Measurements from ENCODE around the gene TRPV5.

The TRPV5 gene

DNA sequence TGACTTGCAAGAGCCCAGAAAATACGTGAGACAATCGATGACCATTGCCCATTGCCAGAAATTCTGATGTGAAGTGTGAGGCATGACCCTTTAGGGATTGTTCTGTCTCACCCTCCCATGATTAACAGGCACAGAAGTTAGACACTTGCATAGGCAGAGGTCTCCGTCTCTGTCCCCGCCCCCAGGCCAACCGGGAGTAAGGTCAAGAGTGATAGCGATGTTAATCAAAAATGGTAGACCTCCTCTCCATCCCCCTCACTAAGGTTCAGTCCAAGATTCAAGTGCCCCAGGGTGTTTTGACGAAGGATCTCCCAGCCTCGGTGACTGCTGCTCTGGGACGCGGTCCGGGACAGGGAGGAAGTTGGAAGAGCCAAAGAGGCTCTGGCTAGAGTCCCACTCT is 25.3 kb downstream of the TRPV5 start:
- DNase-seq: no peak

DNA sequence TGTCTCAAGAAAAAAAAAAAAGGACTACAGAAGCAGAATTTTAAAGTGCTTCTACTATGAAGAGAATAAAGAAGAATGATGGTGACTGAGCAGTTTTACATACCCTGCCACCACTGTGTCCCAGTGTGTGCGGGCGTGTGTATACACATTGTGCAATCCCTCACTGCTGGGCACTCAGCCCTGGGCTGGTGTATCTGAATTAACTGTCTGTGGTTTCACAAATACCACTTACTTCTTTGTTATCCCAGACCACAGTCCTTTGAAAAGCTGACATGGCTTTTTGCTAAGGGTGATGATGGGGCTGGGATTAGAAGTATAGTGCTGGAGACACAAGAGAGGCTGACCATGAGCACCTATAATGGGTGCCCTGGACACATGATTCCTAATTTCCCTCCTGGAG is 26.9 kb downstream of the TRPV5 start:
- DNase-seq: no peak

DNA sequence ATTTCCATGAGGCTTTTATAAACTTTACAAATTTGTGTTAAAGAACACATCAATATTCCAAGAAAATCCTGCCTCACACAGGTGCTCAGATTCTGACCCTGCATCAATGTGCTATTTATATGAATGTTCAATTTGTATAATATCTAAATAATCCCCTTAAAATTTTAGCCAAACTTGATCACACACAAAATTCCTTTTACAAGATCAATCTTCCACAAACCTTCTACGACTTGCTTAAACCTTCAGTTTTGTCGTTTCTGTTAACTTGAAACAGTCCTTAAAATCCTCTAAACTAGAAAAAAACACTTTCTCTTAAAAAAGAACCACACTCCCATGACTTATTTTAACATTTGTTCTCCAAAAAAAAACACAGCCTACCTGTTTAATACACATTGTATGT is 27.8 kb downstream of the TRPV5 start:
- DNase-seq: no peak

DNA sequence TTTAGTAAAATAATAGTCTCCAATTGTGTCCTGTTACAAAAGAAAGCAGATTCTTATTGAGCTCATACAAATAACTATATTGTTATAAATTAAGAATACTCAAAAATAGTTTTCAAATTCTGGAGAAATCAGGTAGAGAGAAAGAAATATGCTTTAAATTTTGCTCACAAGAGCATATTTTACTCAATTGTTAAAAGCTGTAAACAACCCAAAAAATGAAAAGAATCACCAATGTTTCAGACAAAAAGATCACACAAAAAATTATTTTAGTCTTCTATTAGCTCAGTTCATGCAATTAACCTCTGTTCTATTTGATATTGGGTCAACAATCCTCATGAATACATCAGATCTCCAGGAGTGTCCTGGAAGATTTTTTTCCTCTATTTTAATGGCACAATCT is 29.4 kb downstream of the TRPV5 start:
- DNase-seq: no peak

DNA sequence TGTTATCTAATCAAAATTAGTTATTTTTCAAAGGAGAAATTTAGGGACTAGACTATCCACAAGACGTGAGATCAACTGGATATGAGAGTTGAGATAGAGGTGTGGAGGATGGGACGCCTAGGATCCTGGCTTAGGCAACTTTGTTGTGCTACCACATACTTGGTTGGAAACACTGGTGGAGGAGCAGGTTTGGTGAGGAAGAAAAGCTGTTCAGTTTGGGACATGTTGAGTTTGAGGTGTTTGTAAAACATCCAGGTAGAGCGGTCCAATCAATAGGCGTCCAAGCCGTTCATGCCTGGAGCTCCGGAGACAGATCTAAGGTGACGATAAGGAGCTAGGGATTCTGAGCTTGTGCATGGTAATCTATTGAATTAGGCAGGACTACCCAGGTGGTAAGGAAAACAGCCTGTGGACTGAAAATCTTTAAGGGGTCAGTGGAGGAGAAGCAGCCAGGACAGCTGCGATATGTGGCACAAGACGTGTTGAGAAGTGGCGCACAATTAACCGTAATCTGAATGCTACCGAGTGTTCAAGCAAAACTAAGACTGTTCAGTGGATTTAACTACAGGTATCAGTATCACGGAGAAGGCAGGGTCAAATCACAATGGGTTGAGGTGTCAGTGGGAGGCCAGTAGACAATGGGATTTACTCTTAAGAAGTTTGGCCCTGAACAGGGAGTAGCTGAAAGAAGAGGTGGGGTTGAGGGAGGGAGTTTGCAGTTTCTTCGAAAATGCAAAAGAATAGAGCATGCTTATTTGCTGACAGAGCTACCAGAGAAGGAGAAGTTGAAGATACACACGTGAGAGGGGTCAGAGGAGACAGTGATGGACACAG is 31.9 kb downstream of the TRPV5 start:
- DNase-seq: no peak

DNA sequence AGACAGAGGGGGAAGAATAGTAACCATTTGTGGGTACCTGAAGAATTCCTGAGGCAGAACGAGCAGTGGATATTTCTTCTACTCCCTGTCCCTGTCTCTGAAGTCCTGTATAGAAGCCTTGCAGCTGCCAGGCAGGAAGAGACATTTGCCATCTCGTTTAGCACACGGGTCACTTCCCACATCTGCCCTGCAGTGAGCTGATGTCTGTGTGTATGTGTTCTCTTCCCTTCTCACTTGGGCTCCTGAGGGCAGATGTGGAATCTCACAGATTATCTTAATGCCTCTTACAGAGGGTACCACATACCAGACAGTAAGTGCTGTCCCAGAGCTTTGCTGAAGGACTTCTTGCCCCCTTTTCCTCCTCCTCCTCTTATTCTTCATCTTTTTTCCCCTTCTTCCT is 33.9 kb downstream of the TRPV5 start:
- no peak for DNase-seq

DNA sequence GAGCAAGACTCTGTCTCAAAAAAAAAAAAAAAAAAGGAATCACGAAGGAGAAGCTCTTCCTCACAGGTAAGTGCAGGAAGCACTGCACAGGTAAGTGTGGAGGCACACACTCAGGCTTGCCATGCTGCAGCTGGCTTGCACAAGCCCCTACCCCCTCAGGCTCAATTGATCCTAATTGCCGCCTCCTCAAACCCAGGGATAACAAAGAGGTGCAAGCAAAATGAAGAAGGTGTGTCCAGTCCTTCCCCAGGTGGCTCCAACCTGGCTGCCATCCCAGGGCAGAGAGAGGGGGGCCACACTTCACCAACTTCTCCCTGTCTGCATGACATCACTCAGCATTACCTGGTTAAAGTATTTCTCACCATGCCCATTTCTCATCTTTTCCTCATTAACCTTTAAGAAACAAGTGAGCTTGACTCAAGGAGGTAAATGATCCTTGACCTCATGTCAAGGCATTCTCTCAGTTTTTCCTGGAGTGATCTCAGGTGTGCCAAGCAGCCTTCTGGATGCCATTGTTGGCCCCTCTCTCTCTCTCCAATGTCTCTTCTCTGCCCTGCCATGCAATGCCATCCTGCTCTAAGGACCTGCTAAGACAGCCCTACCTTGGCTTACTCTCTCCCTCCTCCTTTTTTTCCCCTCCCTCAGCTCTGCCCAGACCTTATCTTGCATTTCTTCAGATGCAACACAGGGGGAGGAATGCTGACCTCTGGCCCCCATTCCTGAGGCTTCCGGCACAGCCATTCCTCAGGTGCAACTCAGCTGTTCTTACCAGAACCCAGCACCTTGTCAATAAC is 35.0 kb downstream of the TRPV5 start:
- DNase-seq: no peak

DNA sequence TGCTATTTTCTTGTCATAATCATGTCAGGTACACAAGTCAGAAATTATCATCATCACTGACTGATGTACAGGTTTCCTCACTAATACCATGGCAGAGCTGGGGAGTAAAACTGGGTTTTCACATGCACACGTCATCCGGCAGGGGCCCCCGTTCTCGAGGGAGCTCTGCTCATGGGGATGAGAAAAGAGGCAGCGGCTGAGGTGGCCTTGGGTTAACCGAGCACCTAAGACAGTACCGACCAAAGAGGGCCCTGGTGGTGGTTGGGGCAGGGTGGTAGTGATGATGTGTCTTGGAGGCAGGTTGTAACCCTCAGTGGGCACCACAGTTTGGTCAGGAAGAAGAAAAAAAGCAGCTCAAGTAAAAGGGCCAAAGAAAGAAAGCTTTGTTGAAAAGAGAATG is 35.9 kb downstream of the TRPV5 start:
- no peak for DNase-seq

DNA sequence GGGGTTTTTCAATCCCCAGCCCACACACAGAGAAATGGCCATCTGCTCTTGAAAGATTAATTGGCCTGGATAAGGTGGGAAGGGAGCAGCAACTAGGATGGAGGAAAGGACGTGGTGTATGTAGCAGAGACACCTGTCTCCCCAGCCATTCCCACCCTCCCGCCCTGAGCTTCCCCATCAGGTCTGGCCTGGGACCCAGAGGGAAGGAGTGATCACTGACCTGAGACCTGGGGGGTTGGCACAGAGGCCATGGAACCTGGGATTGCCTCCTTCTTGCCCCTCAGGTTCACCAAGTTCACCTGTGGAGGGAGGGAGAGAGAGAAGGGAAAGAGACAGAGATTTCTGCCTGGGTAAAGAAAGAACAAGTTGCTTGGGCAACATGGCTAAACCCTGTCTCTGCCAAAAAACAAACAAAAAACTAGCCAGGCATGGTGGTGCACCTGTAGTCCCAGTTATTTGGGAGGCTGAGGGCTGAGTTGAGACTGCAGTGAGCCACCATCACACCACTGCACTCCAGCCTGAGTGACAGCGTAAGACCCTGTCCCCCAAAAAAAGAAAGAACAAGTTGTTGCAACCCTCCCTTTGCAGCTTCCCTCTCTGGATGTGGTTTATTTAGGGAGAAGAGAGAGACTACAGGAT is 36.7 kb downstream of the TRPV5 start:
- no peak for DNase-seq

DNA sequence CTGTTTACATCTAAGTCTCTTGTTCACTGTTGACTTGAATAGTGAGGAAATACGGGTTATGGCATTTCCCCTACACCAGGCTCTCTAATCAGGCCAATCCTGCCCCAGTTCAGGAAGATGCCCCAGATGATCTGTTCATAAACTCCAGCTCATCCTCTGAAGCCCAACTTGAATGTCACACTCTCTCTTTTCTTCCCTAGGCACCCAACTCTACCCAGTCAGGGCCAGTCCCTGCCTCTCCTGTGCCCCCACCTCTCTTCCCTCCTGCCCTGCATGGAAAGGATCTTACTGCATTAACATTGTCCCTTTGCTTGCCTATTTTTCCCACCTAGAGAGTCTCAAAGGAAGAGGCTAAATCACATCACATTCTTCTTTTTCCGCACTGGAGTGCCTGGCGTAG is 37.4 kb downstream of the TRPV5 start:
- DNase-seq: no peak

DNA sequence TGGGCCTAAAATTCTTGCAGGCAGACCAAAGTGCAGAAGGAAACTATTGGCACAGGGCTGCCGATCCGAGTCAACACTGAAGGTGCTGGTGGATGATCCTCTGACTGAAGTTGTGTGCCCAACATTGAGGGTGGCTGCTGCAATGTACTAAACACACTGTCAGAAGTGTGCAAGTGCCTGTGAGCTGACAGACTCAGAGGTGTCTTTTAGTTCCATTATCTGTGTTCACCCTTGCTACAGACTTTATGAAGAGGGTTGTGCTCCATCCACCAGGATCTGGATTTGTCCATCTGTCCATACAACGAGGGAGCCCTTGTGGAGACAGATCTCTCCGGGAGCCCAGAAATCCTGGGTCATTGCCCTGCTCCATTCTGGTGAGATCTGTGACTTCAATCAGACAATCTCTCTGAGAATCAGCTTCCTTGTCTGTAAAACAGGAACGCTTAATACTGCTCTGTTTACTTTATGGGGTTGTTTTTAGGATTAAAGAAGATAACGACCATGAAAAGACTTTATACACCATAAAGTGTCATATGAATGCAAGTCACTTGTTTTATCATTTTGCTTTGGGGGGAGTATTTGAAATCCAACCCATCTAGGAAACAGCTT is 38.5 kb downstream of the TRPV5 start:
- no peak for DNase-seq

DNA sequence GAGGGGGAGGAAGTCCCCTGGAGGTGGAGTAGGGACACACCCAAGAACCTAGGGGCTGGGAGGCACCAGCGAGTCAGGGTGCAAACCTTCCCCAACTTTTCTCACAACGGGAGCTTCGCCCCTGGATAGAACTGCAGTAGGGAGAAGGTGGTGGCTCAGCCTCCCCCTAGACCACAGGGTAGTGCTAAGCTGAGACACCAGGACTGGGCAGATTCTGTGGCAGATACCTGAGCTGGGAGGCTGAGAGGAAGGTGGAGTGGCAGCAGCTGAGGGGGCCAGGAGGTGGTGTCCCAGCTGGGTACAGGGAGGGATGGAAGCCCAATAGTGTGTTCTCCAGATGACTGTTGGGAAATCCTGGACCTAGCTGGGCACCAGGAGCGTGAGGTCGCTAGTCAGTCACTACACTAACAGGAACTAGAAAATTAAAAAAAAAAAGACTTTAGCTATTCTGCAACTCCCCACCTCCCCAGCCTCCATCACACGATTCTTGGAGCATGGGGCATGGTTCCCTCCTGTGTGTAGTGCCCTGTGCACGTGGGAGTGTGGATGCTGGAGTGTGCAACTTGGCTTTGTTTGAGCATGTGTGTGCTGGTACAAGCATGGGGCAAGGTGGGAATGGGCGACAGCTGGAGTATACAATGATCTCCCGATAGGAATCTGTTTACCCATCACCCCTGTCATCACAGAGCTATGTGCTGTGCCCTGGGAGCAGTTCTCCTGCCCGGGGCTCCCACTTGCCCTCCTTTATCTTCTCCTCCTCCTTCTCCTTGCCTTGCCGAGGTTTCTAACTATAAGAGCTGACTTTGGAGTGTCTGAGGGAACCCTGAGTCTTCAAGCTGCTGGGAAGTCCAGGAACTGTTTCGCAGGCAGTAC is 39.2 kb downstream of the TRPV5 start:
- no peak for DNase-seq

DNA sequence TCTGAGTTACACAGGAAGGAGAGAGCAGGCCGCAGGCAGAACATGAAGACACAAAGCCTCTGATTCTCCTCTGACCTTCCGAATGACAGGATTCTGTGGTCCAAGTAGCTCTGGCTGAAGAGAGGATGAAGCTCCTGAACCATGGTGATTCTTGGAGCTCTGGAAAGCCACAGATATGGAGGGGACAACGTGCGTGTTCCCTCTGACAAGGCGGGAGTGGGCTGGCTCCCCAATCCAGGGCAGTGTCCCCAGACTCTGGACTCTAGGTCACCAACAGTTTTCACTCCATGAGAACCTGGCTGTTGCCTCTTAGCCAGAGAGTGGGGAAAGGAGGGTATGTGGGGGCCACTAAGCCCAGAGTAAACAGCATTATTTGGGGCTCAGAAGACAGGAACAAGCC is 40.6 kb downstream of the TRPV5 start:
- no peak for DNase-seq

DNA sequence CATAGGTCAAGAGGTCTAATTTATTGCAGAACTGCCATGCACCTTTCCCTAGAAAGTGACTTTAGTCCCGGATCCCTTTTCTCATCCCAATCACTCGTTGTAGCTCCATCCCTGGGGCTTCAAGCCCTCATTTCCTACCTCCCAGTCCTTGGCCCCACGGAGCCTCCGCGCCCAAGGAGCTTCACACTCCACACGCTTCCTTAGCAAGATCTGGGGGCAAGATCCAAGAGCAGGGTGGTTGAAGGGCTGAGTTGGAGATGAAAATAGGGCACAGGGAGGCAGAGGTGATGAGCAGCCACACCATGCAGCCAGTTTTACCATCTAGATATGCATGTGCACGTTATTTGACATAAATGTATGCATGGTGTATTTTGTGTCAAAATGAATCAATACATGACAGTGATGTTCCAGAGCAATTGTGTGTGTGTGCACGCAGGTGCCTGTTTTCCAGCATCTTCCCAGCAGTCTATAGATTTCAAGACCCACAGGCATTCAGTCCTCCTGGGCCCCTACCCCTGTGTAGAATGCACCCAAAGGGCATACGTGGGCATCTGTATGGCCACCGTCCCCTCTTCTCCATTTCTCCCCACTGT is 42.0 kb downstream of the TRPV5 start:
- DNase-seq: no peak

DNA sequence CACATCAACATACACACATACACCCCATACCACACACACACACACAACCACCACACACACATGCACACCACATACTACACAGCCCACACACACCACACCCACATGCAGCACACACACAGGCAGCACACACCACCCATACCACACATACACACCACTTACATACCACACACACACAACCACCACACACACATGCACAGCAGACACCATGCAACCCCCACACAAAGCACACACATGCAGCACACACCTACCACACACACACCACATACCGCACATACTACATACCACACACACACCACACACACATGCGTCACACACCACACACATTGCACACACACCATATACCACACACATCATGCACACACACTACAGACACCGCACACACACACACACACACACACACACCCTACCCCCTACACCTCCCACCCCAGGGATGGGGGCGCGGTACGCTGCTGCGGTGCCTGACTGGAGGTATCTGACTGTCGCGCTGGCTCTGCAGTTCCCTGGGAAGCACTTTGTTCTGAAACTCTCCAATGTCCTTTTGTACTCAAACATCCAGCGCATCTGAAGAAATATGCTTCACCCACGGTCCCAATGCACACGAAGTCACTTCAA is 42.6 kb downstream of the TRPV5 start:
- DNase-seq: no peak

DNA sequence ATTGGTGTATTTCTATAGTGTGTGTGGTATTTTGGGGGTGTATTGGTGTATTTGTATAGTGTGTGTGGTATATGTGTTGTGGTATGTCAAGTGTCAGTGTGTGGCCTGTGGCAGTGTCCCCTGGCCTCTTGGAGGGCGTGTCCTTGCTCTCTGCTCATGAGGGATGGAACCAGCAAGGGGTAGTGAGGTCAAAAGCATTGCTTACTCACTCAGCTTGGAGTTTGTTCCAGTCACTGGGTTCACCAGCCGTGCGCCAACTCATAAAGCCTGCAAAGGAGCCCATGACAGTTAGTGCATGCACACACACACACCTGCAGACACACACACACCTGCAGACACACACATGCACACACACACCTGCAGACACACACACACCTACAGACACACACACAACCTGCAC is 43.7 kb downstream of the TRPV5 start:
- no peak for DNase-seq

DNA sequence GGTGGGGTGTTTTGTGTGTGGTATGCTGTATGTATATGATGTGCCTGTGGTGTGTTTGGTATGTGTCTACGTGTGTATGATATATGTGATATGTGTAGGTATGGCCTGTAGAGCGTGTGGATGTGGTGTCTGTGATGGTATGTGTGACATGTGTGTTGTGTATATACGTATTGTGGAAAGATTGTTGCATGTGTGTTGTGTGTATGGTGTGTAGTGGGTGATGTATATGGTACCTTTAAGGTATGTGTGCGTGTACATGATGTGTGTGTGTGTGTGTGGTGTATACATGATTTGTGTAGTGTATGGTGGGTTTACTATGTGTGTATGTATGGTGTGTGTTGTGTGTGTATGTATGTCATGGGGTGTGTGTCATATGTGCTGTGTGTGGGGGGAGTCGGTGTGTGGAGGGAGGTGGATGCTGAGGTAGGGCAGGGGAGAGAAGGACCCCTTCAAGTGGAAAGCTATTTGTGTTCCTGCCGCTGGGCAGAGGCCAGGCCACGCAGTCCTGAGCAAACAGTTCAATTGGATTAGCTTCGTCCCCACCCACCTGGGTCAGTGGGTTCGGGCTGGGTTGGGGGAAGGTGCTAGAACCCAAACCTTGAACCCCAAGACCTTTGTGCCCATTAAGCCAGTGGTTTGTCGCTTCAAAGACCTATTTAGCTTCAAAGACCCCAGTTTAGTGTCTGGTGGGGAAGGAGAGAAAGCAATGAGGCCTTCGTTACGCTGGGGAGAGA is 46.1 kb downstream of the TRPV5 start:
- no peak for DNase-seq

DNA sequence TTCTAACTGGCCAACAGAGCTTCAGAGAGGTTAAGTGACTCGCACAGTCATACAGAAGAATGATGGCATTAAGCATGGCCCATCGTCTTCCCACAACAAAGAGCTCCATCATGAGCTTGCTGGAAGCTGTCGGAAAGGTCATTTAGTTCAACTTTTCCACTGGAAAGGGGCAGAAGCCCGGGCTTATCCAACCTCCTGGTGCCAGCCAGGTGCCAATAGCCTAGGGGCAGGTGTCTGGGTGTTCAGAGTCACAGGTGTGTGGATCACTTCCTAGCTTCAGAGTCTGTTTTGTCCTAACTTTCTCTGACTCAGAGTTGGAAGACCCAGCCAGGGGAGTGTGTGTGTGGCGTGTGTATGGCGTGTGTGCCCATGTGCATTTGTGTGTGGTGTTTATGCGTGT is 46.7 kb downstream of the TRPV5 start:
- DNase-seq: no peak

DNA sequence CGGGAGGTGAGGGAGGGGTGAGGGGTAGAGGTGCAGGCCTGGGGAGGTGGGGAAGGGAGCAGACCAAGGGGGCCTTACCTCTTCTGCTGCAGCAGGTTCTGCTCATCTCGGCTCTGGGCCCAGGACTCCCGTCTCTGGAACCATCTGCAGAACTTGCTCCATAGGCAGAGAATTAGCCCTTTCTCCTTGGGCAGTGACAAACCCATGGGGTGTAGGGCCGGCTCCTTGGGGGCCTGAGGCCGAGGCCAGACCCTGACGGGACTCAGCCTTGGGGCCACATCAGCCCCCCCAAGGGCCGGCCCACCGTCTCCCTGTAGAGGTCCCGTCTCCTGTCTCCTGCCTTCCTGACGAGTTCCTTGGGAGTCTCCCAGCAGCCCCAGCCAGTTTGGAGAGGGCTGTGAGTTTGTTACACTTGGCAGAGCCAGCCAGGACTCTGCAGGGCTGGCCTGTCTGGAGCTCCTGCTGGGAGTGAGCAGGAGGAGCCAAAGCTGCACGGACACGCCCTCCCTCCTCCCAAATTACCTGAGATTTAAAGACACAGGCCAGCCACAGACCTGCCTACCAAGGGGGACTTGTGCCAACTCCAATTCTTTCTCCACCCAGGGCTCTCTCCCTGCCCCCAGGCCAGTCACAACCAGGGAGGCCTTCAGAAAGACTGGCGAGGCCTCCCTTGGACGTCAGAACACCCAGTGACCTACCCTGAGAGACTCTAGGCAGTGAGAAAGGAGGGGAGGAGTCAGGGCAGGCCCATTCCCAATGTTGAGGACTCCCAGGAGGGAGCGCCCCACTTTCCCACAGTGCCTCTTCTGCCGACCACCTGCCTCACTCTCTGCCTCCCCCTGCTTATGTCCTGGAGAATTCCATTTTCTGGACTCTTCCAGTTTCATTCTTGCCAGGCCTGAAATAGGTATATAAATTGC is 48.0 kb downstream of the TRPV5 start, which contains the start of gene TRPV6:
Gene TRPV6, minus strand, starts transcription at position 435 of the 920 bp plus-strand sequence.
- no peak for DNase-seq

DNA sequence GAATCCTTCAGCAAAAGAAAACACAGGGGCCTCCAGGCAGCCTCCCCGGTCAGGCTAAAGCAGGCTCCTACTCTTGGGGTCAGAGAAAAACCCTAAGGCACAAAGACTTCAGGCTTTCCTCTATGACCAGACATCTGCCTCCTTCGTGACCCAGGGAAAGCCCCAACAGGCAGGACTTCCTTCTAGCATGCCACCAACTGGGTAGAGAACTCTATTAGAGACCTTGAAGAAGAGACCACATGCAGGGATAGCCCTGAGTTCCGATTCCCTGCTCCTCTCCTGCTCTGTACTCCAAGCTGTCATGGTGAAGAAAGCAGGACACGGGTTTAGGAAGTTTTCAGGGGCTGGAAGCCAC is 49.3 kb downstream of the TRPV5 start:
- no peak for DNase-seq

Data from NCI-H187 (cell line).